IMR-90 (cell line): Measurements from ENCODE around the gene PBRM1.
"Not testable (repeated sequence)": the region's sequence is repeated elsewhere in the genome, so short reads cannot be mapped to it uniquely, and the experiment has no call there.

Experiments
- BHLHE40 ChIP-seq: fragments of 150-350 bp; IDR thresholded peaks from 2 replicates; pipeline ENCODE4 v1.6.1; 2016; ENCODE audit warnings: mild to moderate bottlenecking, low read depth, low read length
- CEBPB ChIP-seq: IDR thresholded peaks from 2 replicates; pipeline ENCODE4 v1.6.1; 2012; ENCODE audit warnings: low read depth, low read length, improper control_type of control experiment
- CHD1 ChIP-seq: IDR thresholded peaks from 2 replicates; pipeline ENCODE4 v1.6.1; 2012; ENCODE audit warnings: low read depth, low read length, improper control_type of control experiment
- POLR2A ChIP-seq: IDR thresholded peaks from 2 replicates; pipeline ENCODE4 v1.6.1; 2012; ENCODE audit warnings: mild to moderate bottlenecking, low read depth, low read length
- RAD21 ChIP-seq: IDR thresholded peaks from 2 replicates; pipeline ENCODE4 v1.6.1; 2012; ENCODE audit warnings: low read length, improper control_type of control experiment
- RCOR1 ChIP-seq: IDR thresholded peaks from 2 replicates; pipeline ENCODE4 v1.6.1; 2012; ENCODE audit warnings: mild to moderate bottlenecking, low read length, improper control_type of control experiment; ENCODE audit not compliant: insufficient replicate concordance
- TF ChIP-seq, protein P1 (sequence below): fragments of 150-350 bp; IDR thresholded peaks from 2 replicates; pipeline ENCODE4 v1.6.1; 2016; ENCODE audit warnings: low read depth, mild to moderate bottlenecking, low read length, moderate library complexity, borderline replicate concordance
- TF ChIP-seq, protein P2 (sequence below): conservative IDR thresholded peaks from 2 replicates; pipeline ENCODE4 v1.5.1; 2012; ENCODE audit warnings: mild to moderate bottlenecking, low read depth, low read length, improper control_type of control experiment

DNA sequence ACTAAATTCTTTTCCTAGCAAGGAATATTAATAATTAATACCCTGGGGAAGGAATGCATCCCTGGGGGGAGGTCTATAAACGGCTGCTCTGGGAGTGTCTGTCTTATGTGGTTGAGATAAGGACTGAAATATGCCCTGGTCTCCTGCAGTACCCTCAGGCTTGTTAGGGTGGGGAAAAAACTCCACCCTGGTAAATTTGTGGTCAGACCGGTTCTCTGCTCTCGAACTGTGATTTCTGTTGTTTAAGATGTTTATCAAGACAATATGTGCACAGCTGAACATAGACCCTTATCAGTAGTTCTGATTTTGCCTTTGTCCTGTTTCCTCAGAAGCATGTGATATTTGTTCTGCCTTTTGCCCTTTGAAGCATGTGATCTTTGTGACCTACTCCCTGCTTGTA, 43.0 kb upstream of the PBRM1 start:
- not testable (repeated sequence) for TF ChIP-seq CEBPB, RCOR1, CHD1, POLR2A, RAD21, BHLHE40
- TF ChIP-seq, protein P1, sequence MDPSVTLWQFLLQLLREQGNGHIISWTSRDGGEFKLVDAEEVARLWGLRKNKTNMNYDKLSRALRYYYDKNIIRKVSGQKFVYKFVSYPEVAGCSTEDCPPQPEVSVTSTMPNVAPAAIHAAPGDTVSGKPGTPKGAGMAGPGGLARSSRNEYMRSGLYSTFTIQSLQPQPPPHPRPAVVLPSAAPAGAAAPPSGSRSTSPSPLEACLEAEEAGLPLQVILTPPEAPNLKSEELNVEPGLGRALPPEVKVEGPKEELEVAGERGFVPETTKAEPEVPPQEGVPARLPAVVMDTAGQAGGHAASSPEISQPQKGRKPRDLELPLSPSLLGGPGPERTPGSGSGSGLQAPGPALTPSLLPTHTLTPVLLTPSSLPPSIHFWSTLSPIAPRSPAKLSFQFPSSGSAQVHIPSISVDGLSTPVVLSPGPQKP, result not testable (repeated sequence)
- TF ChIP-seq, protein P2, sequence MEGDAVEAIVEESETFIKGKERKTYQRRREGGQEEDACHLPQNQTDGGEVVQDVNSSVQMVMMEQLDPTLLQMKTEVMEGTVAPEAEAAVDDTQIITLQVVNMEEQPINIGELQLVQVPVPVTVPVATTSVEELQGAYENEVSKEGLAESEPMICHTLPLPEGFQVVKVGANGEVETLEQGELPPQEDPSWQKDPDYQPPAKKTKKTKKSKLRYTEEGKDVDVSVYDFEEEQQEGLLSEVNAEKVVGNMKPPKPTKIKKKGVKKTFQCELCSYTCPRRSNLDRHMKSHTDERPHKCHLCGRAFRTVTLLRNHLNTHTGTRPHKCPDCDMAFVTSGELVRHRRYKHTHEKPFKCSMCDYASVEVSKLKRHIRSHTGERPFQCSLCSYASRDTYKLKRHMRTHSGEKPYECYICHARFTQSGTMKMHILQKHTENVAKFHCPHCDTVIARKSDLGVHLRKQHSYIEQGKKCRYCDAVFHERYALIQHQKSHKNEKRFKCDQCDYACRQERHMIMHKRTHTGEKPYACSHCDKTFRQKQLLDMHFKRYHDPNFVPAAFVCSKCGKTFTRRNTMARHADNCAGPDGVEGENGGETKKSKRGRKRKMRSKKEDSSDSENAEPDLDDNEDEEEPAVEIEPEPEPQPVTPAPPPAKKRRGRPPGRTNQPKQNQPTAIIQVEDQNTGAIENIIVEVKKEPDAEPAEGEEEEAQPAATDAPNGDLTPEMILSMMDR, result not testable (repeated sequence)
